GM21423 (cell line): ENCODE data around the gene TBC1D9B.

ENCODE experiments used
- ATAC-seq: cut with Tn5 transposase; IDR thresholded peaks from one replicate; pipeline ENCODE4 v1.9.1; 2021; ENCODE audit warnings: mild to moderate bottlenecking, moderate library complexity; ENCODE audit not compliant: unreplicated experiment

The TBC1D9B gene

DNA sequence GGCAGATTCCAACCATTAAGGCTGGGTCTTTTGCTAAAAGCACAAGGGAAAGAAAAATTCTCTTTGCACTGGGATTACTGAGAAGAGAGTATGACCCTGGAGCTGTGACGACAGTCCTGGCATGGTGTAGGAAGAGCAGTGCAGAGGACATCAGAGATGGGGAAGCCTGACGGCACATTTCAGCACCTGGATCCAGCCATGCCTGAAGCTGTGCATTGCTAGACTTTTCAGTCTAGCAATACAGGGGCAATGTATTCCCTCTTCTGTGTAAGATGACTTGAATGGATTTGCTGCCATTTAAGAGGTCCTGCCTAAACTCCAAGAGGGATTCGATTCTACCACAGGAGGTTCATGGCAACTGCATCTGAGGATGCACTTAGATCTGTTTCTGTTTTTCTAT, 36.7 kb downstream of the TBC1D9B start:
- ATAC-seq, result no peak

DNA sequence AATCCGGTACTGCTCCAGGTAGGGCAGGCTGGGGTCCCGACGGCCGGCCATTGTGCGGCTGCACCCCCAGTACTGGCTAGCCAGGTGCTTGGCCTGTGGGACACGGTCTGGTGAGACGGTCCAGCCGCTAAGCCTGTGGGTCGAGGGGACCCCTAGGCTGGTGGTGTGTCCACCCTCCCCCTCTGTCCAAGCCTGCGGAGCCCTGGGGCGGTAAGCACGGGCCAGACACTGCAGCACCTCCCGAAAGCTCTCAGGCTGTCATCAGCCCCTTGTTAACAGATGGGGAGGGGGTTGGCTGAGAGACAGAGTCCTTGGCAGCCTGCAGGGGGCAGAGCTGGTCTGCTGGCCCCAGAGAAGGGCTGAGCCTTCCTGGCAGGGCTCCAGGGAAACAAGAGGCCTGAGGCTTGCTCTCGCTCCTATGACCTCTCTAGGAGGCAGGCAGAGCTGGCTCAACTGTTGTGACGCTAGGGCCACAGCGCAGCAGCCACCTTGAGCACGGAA, 37.2 kb downstream of the TBC1D9B start:
- no peak for ATAC-seq

DNA sequence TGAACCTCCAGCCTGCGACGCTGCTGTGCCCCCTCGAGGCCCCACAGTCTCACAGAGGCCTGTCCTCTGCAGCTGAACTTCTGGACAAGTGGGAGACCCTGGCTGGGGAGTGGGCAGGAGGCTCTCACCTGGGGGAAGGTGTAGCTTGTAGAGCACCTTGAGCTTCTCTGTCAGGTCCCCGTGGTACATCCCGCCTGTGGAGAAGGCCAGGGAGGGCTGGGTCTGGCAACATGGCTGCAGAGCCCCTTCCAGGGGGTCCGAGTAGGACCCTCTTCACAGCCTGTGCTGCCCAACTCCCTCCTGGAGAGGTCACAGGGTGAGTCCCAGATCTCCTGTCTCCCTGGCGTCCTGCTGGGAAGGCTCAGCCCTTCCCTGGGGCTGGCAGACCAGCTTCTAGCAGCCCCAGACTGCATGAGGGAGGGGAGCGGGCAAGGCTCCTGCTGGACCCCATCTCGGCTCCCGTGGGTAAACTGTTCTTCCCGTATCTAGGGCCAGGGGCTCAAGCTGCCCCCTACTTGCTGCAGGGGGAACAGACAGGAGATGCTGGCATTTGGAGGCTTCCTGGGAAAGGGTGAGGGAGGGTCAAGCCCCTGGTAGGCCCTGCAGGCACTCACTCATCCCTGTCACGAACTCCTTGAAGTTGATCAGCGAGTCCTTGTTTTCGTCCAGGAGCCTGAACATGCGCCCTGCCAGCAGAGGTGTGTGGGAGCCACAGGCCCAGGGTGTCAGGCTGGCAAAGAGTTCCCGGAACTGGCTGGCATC, 37.9 kb downstream of the TBC1D9B start:
- no peak for ATAC-seq

DNA sequence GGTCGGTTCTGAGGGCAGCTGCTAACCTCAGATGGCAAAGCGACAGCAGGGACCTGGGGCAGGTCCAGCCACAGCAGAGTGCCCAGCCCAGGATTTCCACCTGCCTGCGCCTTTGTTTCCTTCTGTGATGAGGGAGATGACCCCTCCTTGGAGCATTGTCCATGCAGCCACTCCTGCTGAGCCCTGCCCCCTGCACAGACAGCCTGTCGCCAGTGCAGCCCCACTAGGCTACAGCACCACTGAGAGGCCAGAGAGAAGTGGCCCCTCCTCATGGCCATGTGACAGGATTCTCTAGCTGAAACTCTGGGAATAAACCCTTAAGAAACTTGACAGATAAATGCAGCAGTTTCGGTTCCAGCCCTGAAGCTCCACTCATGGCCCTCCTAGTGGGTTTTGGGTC, 38.6 kb downstream of the TBC1D9B start:
- ATAC-seq, result no peak

DNA sequence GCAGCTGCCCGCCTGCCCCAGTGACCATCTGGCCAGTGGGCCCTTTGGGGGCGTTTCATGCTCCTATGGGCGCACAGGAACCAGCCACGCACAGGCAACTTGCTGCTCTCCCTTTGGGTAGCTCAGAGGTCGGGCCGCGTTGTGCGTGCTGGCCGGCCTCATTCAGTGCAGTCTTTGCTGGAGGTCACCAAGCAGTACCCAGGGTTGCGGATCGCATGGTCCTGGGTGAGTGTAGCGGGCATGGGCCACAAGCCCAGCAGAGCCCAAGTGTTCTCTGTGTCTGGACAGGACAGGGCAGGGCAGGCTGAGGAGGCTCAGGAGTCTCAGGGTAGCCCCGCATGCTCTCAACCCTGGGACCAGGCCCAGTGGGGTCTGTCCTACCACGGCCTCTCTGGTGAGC, 39.2 kb downstream of the TBC1D9B start:
- no peak for ATAC-seq

DNA sequence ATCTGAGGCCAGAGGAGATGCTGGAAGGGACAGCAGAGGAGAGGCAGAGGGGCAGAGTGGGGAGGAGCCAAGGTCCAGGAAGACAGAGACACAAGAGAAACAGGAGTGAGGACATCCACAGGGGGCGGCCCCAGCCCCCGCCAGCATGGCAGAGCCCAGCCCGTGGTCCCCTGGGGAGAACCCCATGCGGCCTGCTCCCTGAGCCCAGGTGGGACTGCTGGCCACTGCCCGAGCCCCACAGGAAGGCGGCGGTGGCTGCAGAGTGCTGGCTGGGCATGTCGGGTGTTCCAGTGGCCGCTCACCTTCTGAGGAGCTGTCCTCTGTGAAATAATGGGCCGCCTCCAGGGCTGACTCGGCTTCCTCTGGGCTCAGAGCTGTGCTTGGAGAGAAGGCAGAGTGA, 40.2 kb downstream of the TBC1D9B start:
- no peak for ATAC-seq

DNA sequence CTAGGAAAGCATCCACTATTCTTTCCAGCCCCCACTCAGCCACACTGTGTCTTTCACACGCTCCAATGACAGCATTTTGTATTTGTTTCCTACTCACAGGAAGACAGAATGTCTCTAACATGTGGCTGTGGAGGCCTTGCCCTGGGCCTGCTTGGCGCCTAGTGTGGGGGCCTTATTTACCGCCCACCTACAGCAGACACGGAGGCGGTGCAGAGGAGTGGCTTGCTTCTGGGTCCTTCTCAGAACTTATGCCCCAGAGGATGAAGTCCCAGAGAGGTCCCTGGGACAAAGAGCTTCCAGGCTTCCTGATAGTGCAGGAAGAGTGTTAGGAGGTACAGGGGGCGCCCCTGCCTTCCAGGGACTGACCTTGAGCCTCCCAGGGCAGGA, 40.6 kb downstream of the TBC1D9B start:
- ATAC-seq, result no peak

DNA sequence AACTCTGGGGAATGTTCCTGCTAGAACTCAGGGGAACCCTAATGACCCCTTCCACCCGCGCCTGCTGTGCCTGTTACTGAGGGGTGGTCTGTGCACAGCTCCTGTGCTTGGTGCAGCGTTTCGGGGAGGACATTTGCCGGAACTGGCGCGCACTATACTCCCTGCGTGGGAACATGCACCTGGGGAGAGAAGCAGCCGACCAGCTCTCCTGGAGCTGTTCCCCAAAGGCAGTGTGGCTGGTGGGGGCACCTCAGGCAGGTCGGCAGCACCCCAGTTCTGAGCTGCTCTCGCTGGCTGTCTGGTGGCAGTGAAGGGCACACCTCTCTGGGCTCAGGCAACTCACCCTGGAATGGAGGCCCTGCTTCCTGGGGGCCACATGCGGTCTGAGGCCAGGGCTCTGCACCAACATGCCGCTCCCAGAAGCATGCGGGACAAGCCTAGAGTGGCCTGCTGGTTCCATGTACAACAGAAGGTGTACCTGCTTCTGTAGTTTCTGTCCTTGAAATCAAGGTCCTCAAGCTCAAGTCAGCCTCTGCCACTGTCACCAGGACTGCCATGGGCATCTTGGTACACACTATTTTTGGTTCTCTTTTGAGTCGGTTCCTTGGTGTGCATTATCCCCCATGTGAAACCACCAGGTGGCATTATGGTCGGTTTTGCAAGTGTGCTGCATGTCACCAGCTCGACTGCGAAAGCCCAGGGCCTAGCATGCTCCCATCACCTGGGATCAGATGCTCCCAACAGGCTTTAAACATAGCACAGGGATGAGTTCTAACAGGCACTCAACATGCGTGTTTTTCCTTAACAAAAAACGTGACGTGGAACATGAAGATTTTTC, 41.2 kb downstream of the TBC1D9B start:
- ATAC-seq, result no peak

DNA sequence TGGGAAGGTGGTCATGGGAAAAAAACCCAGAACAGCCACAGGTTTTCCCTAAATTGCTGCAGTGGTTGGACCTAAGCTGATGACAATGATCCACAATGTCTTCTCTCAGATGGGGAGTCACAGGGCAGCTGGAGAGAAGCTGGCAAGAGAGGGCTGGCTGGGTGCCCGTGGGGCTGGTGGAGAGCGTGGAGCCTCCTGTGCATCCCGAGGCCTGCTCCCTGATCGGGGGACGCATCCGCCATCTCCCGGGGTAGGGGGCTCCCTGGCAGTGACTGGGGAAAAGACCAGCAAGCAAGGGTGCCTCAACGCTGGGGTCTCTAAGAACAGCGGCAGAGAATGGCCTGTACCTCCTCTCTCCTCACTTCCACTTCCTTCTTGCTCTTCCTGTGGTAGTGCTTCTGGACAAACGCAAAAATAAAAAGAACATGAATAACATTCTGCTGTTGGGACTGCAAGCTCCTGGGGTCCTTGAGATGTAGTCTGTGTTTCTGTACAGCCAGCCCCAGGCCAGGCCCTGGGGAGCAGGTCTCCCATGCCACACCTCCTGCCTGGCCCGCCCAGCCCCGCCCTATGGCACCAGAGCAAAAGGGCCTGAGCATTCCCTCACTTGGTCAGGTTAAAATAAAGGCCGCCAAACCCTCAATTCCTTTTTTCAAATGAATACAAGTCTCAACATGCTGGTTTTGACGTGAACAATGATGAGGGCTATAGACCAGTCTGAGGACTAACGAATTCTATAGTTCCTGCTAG, 42.0 kb downstream of the TBC1D9B start:
- ATAC-seq, result no peak

DNA sequence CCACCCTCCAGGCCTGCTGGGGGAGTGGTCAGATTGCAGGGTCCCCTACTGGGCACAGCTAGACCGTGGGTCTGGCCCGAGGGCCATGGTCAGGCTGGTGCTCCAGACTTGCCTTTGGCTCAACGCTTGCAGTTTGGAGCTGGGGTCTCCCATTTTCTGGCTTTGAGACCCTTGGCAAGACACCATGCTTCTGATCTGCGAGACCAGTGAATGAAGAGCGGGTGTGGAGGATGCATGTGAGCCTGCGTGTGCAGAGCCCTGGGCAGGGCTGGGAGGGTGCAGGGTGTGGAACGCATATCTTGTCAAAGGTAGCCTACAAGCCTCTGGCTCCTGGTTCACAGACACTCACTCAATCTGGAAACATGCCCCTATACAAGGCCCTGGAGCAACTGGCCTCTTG, 43.0 kb downstream of the TBC1D9B start:
- ATAC-seq, result no peak

DNA sequence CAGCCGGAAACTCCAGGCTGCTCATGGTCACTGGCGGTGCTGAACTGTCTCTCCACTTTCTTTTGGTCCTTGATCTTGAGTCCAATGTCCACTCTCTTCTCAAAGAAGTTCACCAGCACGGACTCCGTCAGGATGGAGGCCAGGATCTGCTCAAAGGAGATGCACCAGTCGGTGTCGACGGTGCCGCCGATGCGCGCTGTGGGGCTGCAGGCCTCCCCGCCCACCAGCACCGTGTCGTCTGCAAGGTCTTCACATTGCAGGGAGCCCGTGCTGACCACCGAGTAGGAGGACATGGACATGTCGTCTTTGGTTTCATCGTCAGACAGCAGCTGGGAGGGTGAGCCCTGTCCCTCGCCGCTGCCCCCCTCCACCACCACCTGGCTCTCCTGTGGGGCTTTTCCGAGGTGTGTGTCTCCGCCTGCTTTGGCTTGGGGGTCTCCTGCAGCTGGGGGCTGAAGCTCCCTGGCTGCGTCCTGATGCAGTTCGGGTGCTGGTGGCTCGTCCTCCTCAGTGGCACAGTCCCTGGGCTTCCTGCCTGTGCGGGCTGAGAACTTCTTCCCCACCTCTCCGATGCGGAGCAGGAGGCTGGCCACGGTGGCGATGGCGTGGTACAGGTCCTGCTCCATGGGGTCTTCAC, 44.1 kb downstream of the TBC1D9B start:
- no peak for ATAC-seq

DNA sequence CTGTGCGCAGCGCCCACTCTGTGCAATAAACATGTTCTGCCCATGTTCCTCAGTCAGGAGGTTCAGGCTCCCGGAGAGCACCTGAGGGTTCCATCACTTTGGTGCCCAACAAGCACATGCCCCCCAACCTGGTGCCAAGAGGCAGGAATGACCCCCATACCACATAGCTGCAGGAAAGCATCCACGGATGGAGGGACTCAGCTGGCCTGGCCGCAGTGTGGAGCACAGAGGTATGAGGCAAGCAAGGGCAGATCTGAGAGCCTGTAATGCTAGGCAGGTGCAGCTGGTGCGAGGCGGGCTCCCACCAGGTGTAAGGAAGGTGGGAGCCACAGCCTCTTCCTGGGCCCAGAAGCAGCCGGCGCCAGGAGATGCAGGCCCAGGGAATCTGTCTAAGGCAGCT, 44.8 kb downstream of the TBC1D9B start:
- no peak for ATAC-seq

DNA sequence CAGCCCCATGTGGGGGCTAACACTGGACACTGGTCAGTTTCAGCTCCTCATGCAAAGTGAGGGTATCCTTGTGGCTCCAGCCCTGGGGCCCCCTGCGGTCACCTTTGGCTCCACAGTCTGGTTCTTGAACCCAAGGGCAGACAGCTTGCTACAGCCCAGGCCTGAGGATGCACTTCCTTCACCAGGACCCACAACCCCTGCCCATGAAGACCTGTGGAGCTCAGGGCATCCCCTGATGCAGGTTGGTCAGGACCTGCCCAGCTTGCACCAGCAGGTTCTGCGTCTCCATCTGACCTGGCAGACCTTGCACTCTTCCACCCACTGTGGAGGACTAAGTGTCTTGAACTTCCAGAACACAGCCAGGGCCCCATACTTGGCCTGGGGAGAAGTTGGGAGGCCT, 45.4 kb downstream of the TBC1D9B start:
- ATAC-seq, result no peak

DNA sequence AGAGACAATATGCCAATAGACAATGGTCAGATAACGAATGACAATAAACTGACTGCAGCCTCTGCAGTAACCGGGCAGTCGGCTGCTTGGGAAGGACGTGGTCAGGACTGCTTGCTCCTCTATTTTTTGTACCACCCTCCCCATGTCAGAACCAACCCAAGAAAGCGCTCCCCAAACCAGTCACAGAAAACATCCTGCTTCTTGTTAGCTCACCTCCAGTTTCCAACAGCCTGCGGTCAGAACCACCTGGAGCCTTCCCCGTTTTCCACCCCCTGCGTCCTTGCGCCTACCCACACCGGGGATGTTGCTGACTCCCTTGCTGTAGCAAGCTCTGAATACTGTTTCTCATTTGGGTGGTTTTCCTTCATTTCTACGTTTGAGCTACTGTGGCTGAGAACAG, 47.4 kb downstream of the TBC1D9B start:
- ATAC-seq, result no peak

DNA sequence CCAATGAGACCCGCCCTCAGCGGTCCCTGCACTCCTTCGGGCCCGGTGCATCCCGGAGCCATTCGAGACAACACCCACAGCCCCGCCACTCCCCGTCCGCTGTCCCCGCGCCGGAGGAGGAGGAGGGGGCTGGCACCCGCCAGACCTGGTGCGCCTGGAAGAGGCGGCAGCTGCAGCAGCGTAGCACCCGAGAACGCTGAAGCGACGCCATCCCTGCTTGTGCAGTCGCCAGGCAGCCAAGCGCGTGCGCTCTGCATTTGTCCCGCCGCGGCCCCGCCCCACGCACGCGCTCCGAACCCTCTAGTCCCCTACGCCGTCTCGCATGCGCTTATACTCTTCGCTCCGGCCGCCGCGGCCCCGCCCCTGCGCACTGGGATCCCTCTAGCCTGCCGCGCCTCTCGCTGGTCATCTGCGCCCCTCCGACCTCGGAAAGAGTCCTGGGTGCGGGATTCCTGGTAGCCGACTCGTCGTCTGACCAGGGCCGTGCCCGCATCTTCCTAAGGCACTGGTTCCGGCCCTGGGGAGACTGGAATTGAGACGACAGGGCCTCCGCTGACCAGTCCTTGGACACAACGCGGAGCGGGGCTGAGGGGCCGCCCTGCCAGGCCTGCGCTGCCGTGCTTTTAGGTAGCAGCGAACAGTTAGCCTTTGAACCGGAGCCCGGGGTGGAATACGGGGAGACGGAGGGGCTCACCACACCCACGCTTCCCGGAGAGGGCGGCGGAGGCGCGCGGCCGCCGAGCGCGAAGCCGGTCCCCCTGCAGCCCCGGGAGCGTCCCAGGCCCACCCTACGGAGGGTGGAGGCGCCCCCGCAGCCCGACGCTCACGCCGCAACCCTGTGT, 48.9 kb downstream of the TBC1D9B start, which contains the start of gene MRNIP:
MRNIP (minus strand) TSS at position 232 of the 842 bp plus-strand sequence; CDS start at position 211, 21 bp downstream.
- peak; percentile 94 for ATAC-seq

DNA sequence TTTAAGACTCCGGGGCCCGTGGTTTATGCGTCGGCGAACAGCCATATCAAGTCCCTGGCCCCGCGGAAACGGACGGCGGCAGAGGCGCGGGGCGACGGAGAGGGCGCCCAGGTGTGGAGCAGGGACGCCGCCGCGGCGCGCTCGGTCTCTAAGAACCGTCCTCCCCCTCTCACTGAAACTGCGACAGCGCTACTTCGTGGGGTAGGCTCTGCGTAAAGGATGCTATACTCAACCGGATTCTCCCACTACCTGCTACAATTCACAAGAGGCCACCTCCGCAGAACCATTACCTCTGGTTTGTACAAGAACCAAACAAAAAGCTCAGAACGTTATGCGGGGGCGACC, 49.5 kb downstream of the TBC1D9B start:
- ATAC-seq, result peak; percentile 30

DNA sequence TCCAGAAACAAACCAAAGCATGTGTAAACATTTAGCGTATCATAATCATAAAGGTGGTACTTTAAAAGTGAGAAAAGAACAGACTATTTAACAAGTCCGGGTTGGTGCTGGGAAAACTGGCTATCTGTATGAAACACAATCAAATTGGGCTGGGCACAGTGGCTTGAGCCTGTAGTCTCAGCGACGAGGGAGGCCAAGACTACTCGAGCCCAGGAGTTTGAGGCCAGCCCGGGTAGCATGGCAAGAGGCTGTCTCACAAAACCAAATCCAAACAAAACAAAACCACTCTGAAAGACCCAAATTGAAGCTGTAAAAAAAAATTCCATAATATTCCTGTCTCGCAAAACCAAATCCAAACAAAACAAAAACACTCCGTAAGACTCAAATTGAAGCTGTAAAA, 53.3 kb downstream of the TBC1D9B start:
- ATAC-seq, result no peak

DNA sequence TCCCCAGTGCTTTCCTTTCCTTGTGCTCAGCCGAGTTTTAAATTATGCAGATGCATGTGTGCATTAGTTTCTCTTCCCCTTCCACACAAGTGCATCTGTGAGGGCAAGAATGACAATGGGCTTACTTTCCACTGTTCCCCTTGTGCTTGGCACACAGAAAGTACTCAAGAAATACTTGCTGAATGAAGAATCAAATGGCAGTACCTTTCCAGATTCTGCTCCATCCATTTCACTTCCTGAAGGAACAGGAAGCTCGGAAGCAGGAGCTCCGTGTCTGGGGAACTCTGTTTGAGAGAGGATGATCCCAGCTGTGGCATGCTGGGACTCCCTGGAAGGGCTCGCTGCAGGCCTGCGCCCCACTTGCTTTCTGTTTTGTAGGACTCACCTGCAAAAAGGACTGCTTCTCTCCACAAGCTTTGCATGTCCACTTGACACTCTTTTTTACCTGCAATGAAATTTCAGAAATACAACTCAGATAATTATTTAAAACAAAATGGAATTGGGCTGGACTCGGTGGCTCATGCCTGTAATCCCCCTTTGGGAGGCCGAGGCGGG, 54.6 kb downstream of the TBC1D9B start:
- ATAC-seq, result peak; percentile 80

DNA sequence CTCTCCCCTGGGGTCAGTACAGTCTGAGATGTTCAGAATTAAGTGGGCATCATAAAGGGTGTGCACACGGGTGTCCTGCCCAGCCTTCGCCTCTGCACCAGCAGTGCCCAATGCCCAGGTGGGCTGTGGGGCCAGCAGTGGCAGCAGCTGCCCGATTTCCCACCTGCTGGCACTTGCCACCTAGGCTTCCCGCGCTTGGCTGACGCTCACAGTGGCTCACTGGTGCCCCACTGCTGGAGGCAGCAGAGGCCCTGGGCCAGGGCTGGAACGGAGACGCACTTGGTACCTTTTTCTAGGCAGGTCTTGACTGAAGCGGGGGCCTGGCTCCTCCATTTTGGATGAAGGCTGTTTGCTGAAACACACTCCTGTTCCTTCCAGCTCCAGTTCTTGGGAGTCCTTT, 66.1 kb downstream of the TBC1D9B start:
- no peak for ATAC-seq

DNA sequence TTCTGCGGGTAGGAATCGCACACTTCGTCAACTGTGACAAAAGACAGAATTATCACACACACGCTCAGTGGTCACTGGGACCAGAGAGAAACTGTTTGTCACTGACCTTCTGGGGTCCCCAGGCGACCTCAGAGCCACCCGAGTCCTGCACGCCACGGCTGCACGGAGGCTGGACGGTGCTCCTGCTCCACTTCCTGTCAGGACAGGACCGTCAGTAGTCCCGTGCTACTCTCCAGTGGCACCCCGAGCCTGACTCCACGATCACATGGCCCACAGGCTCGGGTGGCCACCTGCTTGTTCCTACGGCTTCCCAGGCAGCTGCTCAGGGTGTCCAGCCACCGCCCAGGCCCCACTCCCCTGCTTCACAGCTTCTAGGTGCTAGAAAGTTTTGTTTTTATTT, 66.9 kb downstream of the TBC1D9B start:
- ATAC-seq, result no peak
